Fibroblast of lung (primary cell): ENCODE measurements around the gene ITPR1.

ENCODE experiments used
- EZH2 ChIP-seq: IDR thresholded peaks from 2 replicates; pipeline ENCODE4 v1.5.1; 2012; ENCODE audit warnings: low read length, control low read depth, mild to moderate bottlenecking; ENCODE audit errors: missing control alignments
- TF ChIP-seq, protein P1 (sequence below), 2 donors: IDR thresholded peaks in 1 of 2; conservative IDR thresholded peaks in 1 of 2; 1 replicate in 1 of 2; 2 replicates in 1 of 2; pipeline ENCODE4 v1.5.1; 2011 to 2012; ENCODE audit warnings: low read length in 2 of 2, control low read depth in 1 of 2, inconsistent platforms in 1 of 2, low read depth in 1 of 2, mild to moderate bottlenecking in 1 of 2

DNA sequence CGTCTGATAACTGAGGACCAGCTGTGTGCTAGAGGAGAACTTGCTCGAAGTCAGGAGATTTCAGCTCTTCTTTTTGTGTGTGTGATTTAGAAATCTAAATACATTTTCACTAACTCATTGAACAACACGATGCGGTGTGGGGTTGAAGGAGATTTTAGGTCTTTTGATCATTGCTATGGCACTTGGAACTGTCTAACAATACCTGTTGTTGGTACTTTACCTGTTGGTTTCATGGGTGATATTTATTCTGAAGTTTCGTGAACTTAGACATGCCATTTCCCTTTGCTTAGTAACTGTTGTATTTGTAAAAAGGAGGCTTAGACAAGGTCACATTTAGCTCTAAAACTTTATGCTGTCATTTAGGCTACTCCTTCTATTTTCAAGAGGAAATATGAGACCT lies 99.9 kb downstream of the ITPR1 start:
- no peak for TF ChIP-seq EZH2
- TF ChIP-seq, protein P1, sequence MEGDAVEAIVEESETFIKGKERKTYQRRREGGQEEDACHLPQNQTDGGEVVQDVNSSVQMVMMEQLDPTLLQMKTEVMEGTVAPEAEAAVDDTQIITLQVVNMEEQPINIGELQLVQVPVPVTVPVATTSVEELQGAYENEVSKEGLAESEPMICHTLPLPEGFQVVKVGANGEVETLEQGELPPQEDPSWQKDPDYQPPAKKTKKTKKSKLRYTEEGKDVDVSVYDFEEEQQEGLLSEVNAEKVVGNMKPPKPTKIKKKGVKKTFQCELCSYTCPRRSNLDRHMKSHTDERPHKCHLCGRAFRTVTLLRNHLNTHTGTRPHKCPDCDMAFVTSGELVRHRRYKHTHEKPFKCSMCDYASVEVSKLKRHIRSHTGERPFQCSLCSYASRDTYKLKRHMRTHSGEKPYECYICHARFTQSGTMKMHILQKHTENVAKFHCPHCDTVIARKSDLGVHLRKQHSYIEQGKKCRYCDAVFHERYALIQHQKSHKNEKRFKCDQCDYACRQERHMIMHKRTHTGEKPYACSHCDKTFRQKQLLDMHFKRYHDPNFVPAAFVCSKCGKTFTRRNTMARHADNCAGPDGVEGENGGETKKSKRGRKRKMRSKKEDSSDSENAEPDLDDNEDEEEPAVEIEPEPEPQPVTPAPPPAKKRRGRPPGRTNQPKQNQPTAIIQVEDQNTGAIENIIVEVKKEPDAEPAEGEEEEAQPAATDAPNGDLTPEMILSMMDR (conservative IDR thresholded peaks at IDR 0.05 in 1 of 2, IDR thresholded peaks at IDR 0.05 in 1 of 2; ENCODE audit: low read depth in 1 of 2, low read length in 2 of 2) = no peak
